GM18511 (cell line): ENCODE measurements around the gene MGAT4C.
"Not testable (repeated sequence)": the region's sequence is repeated elsewhere in the genome, so short reads cannot be mapped to it uniquely, and the experiment has no call there.

Source experiments
- ATAC-seq: cut with Tn5 transposase; IDR thresholded peaks from one replicate; pipeline ENCODE4 v1.9.1; 2021; ENCODE audit warnings: mild to moderate bottlenecking, moderate library complexity; ENCODE audit not compliant: unreplicated experiment

Gene MGAT4C

GRCh38 chr12:86138770-86139169 lies 117.4 kb downstream of the MGAT4C start:
- ATAC-seq: no peak

GRCh38 chr12:86137936-86138335 lies 118.3 kb downstream of the MGAT4C start:
- no peak for ATAC-seq

GRCh38 chr12:86134561-86134960 lies 121.6 kb downstream of the MGAT4C start:
- no peak for ATAC-seq

DNA sequence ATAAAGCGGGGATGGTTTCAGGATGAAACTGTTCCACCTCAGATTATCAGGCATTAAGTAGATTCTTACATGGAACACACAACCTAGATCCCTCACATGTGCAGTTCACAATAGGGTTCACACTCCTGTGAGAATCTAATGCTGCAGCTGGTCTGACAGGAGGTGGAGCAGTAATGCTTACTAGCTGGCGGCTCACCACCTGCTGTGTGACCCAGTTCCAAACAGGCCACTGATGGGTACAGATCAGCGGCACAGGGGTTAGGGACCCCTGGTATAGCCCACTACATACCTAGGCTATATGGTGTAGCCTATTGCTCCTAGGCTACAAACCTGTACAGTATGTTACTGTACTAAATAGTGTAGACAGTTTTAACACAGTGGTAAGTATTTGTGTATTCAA lies 129.3 kb downstream of the MGAT4C start:
- ATAC-seq: not testable (repeated sequence)

DNA sequence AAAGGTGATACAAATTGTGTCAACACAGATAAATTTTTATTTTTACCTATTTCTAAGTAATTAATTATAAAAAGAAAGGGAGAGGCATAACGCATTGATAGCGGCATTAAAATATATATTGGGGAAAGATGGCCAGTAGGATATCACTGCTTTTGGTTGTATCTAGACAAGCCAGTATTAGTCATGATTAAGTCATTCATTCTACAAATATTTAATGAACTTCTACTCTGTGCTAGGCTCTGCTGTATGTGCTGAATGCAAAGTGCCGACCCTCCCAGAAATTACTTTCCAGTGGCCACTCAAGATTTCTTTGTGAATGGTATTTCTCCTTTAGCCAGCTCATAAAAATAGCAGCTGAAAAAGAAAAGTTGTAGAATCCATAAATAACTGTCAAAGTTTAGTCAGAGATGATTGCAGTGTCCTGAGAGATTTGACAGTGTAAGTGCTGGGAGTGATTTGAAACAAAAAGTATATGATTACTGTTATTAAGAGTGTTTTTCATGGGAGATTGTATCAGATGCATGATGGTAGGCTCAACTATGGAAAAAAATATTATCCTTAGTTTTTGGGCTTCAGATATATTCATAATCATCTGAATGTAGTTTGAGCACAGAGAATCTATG lies 133.2 kb downstream of the MGAT4C start:
- ATAC-seq: no peak

DNA sequence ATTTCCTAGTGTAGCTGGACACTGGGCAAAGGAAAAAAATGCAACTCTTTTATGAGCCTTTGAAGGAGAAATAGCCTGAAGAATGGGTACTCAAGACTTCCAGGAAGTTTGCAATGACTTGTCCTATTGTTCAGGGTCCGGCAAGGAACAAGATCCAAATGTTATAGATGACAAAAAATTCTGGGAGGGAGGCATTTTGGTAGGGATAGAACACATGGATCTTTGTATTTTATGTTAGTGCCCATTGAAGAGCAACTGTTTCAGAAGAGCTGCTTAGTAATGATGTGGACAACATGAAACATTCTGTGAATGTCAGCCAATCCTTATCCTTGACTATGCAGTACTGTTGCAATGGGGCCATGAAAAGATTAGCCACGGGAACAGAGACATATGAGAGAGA lies 138.0 kb downstream of the MGAT4C start:
- no peak for ATAC-seq

DNA sequence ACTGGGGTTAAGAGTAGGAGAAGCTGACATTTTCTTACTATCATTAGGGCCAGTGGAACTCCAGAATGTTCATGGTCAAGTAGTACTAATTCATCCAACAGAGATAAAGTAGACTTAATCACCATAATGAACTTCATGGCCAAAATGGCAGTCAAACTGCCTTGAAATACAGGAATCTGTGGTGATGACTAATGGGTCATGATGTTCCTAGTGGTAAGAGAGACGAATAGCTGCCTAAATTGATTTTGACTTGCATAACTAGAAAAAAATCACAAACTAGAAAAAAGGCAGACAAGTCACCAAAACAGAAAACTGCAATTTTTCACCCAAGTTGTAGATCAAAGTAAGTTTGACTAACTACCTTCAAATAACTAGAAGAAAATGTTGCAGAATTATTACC lies 138.5 kb downstream of the MGAT4C start:
- no peak for ATAC-seq

- no peak for ATAC-seq
Observed at GRCh38 chr12:86104087-86104486, 152.1 kb downstream of the MGAT4C start.

DNA sequence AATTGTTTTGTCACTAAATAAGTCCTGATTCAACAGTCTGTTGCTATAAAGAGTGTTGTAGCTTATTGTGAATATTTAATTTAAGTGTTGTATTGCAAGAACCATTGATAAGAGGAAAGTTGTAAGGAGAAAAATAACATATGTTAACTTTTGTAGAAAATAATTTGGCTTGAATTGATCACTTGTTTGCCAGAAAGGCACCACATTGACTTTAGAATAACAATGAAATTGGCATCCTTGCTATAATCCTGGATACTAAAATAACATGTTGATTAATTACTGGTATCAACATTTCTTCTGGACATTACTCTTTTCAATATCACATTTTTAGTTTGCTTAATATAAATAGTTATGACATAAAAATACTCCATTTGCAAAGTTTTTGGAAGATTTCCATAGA lies 159.0 kb downstream of the MGAT4C start:
- no peak for ATAC-seq

DNA sequence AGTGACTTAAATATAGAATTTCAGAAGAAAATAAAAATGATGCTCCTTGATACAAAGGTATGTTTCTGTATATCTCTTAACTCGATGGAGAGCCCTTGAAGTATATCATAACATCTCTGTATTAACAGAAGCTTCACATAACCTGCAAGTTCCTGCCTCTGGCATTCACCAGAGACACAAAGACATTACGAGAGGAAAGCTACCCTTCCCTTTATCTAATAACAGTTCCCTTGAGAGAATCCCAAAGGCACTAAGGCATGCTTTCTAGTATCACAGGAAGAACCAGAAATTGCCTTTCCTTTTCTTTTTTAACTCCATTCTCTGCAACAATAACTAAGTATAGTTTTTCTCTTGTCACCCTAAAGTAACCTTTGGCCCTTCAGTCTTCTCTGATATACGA lies 164.5 kb downstream of the MGAT4C start:
- no peak for ATAC-seq

- ATAC-seq: no peak
Observed at GRCh38 chr12:86081843-86082242, 174.3 kb downstream of the MGAT4C start.

GRCh38 chr12:86059052-86059451 lies 197.1 kb downstream of the MGAT4C start:
- ATAC-seq: not testable (repeated sequence)

DNA sequence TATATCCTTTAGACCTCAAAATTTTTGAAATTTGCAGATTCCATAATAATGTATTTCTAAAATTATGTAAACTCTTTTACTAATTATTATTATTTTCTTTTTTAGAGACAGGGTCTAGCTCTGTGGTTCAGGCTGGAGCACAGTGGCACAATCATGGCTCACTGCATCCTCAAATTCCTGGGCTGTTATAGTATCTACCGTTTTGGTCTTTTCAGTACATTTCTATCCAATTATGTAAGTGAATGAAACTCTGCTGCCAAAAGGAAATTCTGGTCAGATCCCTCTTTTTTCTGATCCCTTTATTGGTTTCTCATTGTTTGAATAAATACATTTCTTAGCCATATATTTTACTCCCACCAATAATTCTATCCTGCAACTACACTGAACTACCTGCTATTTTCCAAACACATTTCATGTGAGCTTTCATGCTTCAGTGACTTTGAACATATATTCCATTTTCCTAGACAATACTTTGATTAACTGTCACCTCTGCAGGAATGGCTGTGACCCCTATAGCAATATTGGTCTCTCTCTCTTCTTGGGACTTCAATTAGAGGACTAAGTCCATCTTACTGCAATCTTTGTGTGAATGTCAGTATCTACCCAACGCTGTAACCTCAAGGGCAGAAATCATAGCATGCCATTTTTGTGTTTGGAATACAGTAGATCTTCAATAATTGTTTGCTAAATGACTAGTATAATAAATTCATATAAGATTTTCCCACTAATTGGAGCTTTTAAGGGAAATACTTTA lies 198.9 kb downstream of the MGAT4C start:
- ATAC-seq: no peak

DNA sequence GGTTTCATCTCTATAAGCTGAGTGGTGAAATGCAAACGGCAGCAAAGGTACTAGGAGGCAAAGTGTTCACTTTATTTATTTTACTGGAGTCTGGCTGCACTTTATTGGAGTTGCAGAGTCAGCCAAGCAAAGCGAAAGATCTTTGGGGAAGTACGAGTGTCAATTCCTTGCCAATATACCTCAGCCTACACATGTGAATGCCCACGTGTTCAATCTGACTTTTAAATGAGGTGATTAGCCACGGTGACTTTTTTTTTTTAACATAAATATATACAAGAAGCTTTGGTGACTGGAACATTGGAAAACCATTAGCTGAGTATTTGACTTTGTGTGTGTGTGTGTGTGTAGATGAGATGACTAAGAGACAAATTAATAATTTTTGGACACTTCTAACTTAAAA lies 203.3 kb downstream of the MGAT4C start:
- ATAC-seq: no peak

GRCh38 chr12:86050010-86050409 lies 206.2 kb downstream of the MGAT4C start:
- no peak for ATAC-seq

GRCh38 chr12:86044396-86044795 lies 211.8 kb downstream of the MGAT4C start:
- ATAC-seq: no peak

DNA sequence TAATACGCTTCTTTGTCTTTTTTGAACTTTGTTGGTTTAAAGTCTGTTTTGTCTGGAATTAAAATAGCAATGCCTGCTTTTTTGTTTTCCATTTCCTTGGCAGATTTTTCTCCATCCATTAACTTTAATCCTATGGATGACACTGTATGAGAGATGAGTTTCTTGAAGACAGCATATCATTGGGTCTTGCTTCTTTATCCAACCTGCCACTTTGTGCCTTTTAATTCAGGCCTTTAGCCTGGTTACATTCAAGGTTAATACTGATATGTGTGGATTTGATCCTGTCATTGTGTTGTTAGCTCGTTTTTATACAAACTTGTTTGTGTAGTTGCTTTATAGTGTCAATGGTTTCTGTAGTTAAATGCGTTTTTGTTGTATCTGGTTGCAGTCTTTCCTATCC lies 214.1 kb downstream of the MGAT4C start:
- no peak for ATAC-seq

DNA sequence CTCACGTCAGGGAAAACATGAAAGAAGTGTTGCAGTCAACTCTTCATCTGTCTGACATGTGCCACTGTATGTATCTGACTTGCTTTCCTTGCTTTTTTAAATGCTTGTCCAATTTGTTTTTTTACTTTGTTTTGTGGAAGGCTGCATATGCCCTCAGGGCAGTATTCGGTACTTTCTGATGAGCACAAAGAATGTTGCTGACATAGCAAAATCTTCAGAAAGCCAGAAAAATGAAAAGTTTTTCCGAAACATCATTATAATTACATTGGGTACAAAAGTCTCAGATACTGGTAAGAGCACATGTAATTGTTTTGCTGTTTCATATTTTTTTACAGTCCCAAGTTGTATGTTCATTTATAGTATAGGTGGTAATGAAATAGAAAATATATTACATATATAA lies 237.8 kb downstream of the MGAT4C start:
- no peak for ATAC-seq

- no peak for ATAC-seq
Observed at GRCh38 chr12:86015026-86015425, 241.2 kb downstream of the MGAT4C start.

GRCh38 chr12:86006727-86007126 lies 249.5 kb downstream of the MGAT4C start:
- ATAC-seq: no peak

- ATAC-seq: no peak
Observed at GRCh38 chr12:85998074-85998473, 258.1 kb downstream of the MGAT4C start.

GRCh38 chr12:85996280-85996679 lies 259.9 kb downstream of the MGAT4C start:
- ATAC-seq: no peak

DNA sequence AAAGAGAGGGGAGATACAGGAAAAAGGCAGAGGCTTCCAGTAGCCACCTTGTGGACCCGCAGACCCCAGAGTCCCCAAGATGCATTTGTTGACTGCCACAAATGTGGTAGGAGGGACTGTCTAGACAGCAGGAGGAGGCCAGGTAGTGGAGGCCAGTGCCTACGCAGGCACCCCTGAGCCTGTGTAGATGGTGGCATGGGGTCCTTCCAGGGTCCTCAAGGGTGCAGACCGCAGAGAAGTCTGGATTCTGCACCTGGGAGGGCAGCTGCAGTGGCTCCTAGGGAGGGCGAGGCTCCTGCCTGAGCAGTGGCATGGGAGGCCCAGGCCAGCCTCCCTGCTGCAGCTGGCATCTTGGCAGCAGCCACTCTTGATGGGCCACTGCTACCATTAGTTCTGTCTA lies 262.4 kb downstream of the MGAT4C start:
- no peak for ATAC-seq
